GM12878 (cell line): ENCODE measurements around the gene CDKL4. TPM values are rescaled to one million over a fixed set of nuclear protein-coding genes. Genes with fewer than 3 reads are reported as not detected.

Experiments
- ATAC-seq: fragments of 200-7000 bp; cut with Tn5 transposase; 3 replicates; pipeline ENCODE4 v1.9.1; 2020; ENCODE audit warnings: mild to moderate bottlenecking, moderate library complexity
- BruUV-seq: library from RNA; stranded (reverse); fragments of 400-500 nt; replicated peaks from 2 replicates; lab custom pipeline; 2021; lab: Mats Ljungman, UMichigan
- CTCF ChIA-PET: fragments of 300-600 bp; sonication (Branson Sonifier 250); formaldehyde crosslinking; extraction: SDS; loops from one replicate; lab custom pipeline; 2021; ENCODE audit warnings: inconsistent platforms; lab: Yijun Ruan, JAX
- POLR2A ChIA-PET: fragments of 350-600 bp; formaldehyde crosslinking; extraction: SDS; loops from one replicate; lab custom pipeline; 2021; ENCODE audit warnings: inconsistent platforms; lab: Charles Lee
- RAD21 ChIA-PET: fragments of 300-600 bp; sonication (Branson Sonifier 250); formaldehyde crosslinking; loops from one replicate; lab custom pipeline; 2023; ENCODE audit warnings: antibody characterized with exemption; ENCODE audit not compliant: unreplicated experiment; lab: Charles Lee
- SMC1A ChIA-PET: fragments of 300-600 bp; sonication (Branson Sonifier 250); formaldehyde crosslinking; loops from one replicate; lab custom pipeline; 2023; ENCODE audit not compliant: unreplicated experiment, uncharacterized antibody; lab: Charles Lee
- DNase-seq: peaks from one replicate; pipeline ENCODE4 v3.0.0-alpha.2; 2011; ENCODE audit warnings: low read depth, low spot score
- FAIRE-seq: peaks from 3 replicates; lab custom pipeline; 2011; peaks lifted over from hg19 to GRCh38; lab: Jason Lieb, UNC
- H2AFZ ChIP-seq: 2 replicates; pipeline ENCODE4 v1.6.0; 2011; ENCODE audit warnings: low read depth, low read length, control low read depth; ENCODE audit not compliant: control insufficient read depth
- H3K27ac ChIP-seq: 2 replicates; pipeline ENCODE4 v1.5.1; 2011; ENCODE audit warnings: control low read depth; ENCODE audit not compliant: control insufficient read depth, insufficient read depth
- H3K27me3 ChIP-seq, 2 experiments: replicated peaks in 1 of 2; 2 replicates each; pipeline versions ENCODE4 v1.6.0 to v1.6.1; 2011; ENCODE audit warnings: low read length in 1 of 2; ENCODE audit not compliant: control insufficient read depth in 2 of 2, insufficient read depth in 2 of 2
- H3K36me3 ChIP-seq, 2 experiments: 2 replicates each; pipeline ENCODE4 v1.5.1; 2011; ENCODE audit warnings: low read length in 1 of 2; ENCODE audit not compliant: control insufficient read depth in 2 of 2, insufficient read depth in 2 of 2
- H3K4me1 ChIP-seq: 2 replicates; pipeline ENCODE4 v1.6.1; 2011; ENCODE audit warnings: mild to moderate bottlenecking, low read length, moderate library complexity, mixed read lengths; ENCODE audit not compliant: control insufficient read depth, insufficient read depth
- H3K4me2 ChIP-seq: 2 replicates; pipeline ENCODE4 v1.6.0; 2011; ENCODE audit warnings: control low read depth; ENCODE audit not compliant: control insufficient read depth, insufficient read depth
- H3K4me3 ChIP-seq: fragments of 200-600 bp; sonication (generic); 2 replicates; pipeline ENCODE4 v1.5.1; 2016
- H3K79me2 ChIP-seq: 2 replicates; pipeline ENCODE4 v1.6.0; 2011; ENCODE audit warnings: low read length; ENCODE audit not compliant: control insufficient read depth, insufficient read depth
- H3K9ac ChIP-seq: 2 replicates; pipeline ENCODE4 v1.8.0; 2011; ENCODE audit warnings: low read length, control low read depth, mixed read lengths; ENCODE audit not compliant: control insufficient read depth, insufficient read depth
- H3K9me3 ChIP-seq: replicated peaks from 3 replicates; pipeline ENCODE4 v1.5.1; 2011; ENCODE audit warnings: mild to moderate bottlenecking, low read length; ENCODE audit not compliant: control insufficient read depth, insufficient read depth
- H4K20me1 ChIP-seq: 2 replicates; pipeline ENCODE4 v1.6.0; 2011; ENCODE audit not compliant: control insufficient read depth, insufficient read depth
- ATF7 ChIP-seq: fragments of 450-650 bp; IDR thresholded peaks from 2 replicates; pipeline ENCODE4 v1.6.1; 2016; ENCODE audit warnings: low read depth, mild to moderate bottlenecking
- FOS ChIP-seq: IDR thresholded peaks from 3 replicates; pipeline ENCODE4 v1.6.1; 2011; ENCODE audit warnings: borderline replicate concordance; ENCODE audit not compliant: insufficient read length; ENCODE audit errors: extremely low read depth
- HDAC2 ChIP-seq: fragments of 200-600 bp; sonication (generic); IDR thresholded peaks from 2 replicates; pipeline ENCODE4 v1.6.1; 2017
- HSF1 ChIP-seq: fragments of 150-350 bp; IDR thresholded peaks from 2 replicates; pipeline ENCODE4 v1.6.1; 2014; ENCODE audit warnings: mild to moderate bottlenecking, low read depth, low read length
- MEF2A ChIP-seq: IDR thresholded peaks from 2 replicates; pipeline ENCODE4 v1.6.1; 2011; ENCODE audit warnings: low read depth, mild to moderate bottlenecking, low read length, moderate library complexity; ENCODE audit not compliant: insufficient read depth
- MLLT1 ChIP-seq: fragments of 450-650 bp; IDR thresholded peaks from 2 replicates; pipeline ENCODE4 v1.6.1; 2016; ENCODE audit warnings: mild to moderate bottlenecking
- PAX8 ChIP-seq: fragments of 450-650 bp; IDR thresholded peaks from 2 replicates; pipeline ENCODE4 v1.6.1; 2017; ENCODE audit warnings: mild to moderate bottlenecking, moderate library complexity
- PML ChIP-seq: IDR thresholded peaks from 2 replicates; pipeline ENCODE4 v1.6.1; 2012; ENCODE audit warnings: low read length, inconsistent platforms
- RCOR1 ChIP-seq: conservative IDR thresholded peaks from 2 replicates; pipeline ENCODE4 v1.6.1; 2012; ENCODE audit warnings: low read depth, low read length, improper control_type of control experiment
- RFX5 ChIP-seq: IDR thresholded peaks from 2 replicates; pipeline ENCODE4 v1.6.1; 2011; ENCODE audit warnings: low read depth, low read length, improper control_type of control experiment
- TAF1 ChIP-seq: IDR thresholded peaks from 2 replicates; pipeline ENCODE4 v1.6.1; 2011; ENCODE audit warnings: mild to moderate bottlenecking, low read depth, low read length, borderline replicate concordance
- TCF7 ChIP-seq: IDR thresholded peaks from 2 replicates; pipeline ENCODE4 v1.6.1; 2014; ENCODE audit warnings: antibody characterized with exemption, borderline replicate concordance
- ZBED1 ChIP-seq: IDR thresholded peaks from 2 replicates; pipeline ENCODE4 v1.6.1; 2016; ENCODE audit warnings: borderline replicate concordance
- WGBS: methylation state at CpG from one replicate; pipeline ENCODE4 v1.1.6; 2016; ENCODE audit warnings: low lambda C conversion rate; ENCODE audit not compliant: insufficient replicate concordance, insufficient coverage; ENCODE audit errors: missing lambda C conversion rate; 5-methylcytosine and 5-hydroxymethylcytosine counted together
- in situ Hi-C: fragments of 300-500 bp; cut with MboI; formaldehyde crosslinking; loops from 9 replicates; pipeline ENCODE4 v1.14.3; 2018; ENCODE audit warnings: mixed read lengths
- intact Hi-C: fragments of 100-400 bp; cut with micrococcal nuclease; formaldehyde crosslinking; loops from one replicate; pipeline ENCODE4 v1.14.2; 2022; ENCODE audit not compliant: unreplicated experiment
- polyA plus RNA-seq, 11 experiments: library from polyadenylated mRNA; depleted of rRNA in 4 of 11; unstranded in 6 of 11; stranded (reverse) in 5 of 11; fragments of >200 nt; fragmentation: Nextera tagmentation in 4 of 11; fragmentation: Illumina TruSeq in 1 of 11; extraction: Ambion mirVana in 4 of 11; extraction: Trizol in 1 of 11; gene quantifications; 1 replicate in 1 of 11; 2 replicates in 10 of 11; pipeline versions ENCODE4 v1.2.1 to v1.2.3, GENCODE V29; 2011 to 2016; ENCODE audit warnings: inconsistent platforms in 2 of 11, missing spikeins in 2 of 11, low read depth in 1 of 11
- total RNA-seq, 4 experiments: library from RNA; depleted of rRNA in 3 of 4; stranded (reverse); fragments of >200 nt in 3 of 4; fragmentation: Illumina TruSeq in 1 of 4; extraction: Trizol in 1 of 4; gene quantifications; 2 replicates each; pipeline versions ENCODE4 v1.2.1 to v1.2.3, GENCODE V29; 2013 to 2021
- TF ChIP-seq, protein P1 (sequence below): IDR thresholded peaks from 2 replicates; pipeline ENCODE4 v1.6.1; 2011; ENCODE audit warnings: low read depth, mild to moderate bottlenecking, low read length, moderate library complexity, borderline replicate concordance; ENCODE audit errors: extremely low read depth
- TF ChIP-seq, protein P2 (sequence below): IDR thresholded peaks from 2 replicates; pipeline ENCODE4 v1.6.1; 2012; ENCODE audit warnings: low read depth, low read length, improper control_type of control experiment
- TF ChIP-seq, protein P3 (sequence below): IDR thresholded peaks from 2 replicates; pipeline ENCODE4 v1.6.1; 2012; ENCODE audit warnings: low read length, inconsistent platforms

The CDKL4 gene
- total and polyA plus RNA-seq, 10 of the 15 experiments (the other 5 are each of a cell fraction or from before 2014, with no cell fraction given), result not detected

DNA sequence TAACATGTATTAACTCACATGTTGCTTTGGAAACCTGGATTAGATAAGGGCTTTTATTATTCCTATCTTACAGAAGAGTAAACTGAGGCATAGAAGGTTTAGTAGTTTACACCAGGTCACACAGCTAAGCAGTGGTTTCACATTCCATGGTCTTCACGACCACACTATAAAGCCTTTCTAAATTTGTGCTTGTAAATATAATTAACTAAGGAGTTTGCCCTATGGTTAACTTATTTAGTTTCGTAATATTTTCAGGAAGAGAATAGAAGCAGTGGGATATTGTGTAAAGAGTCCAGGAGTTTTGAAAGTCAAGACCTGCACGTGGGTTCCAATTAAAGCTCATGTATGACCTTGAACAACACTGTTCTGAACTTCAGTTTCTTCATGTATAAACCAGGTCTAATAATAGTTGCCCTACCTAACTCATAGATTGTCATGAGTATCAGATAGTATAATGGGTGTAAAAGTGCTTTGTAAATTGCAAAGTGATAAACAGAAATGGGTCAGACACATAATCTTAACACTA lies 103.4 kb downstream of the CDKL4 start:
- no peaks in the 10 kb centered on the region for H3K27me3 ChIP-seq
- H4K20me1 ChIP-seq, result no peaks in the 10 kb centered on the region
- in situ Hi-C loops (no loop called here), intact Hi-C loops (no loop called here)
- FAIRE-seq (peak; percentile 59), ATAC-seq (no peak; the same call in 2 of the 3 replicates), DNase-seq (no peak)
- no peak overlapping the region for H3K9ac ChIP-seq
- RAD21 ChIA-PET, result no interaction called here
- CTCF ChIA-PET, result no interaction called here
- no TSS peak for BruUV-seq
- WGBS, result 33% methylated on average over 3 of the region's 3 CpGs
- no peaks in the 10 kb centered on the region for H3K9me3 ChIP-seq
- H2AFZ ChIP-seq, result no peak overlapping the region
- peaks cover 5% of the 10 kb centered on the region for H3K4me1 ChIP-seq
- POLR2A ChIA-PET, result no interaction called here
- H3K79me2 ChIP-seq, result no peaks in the 10 kb centered on the region
- no peak overlapping the region for H3K4me2 ChIP-seq
- SMC1A ChIA-PET, result interaction anchor here (0.7 to 1.0 kb wide), 2 partner anchors 11 to 16 kb away, joined by 3 to 4 read pairs; no protein-coding TSS in a partner anchor
- H3K27ac ChIP-seq, result no peak overlapping the region
- H3K4me3 ChIP-seq, result no peak overlapping the region
- H3K36me3 ChIP-seq, result no peaks in the 10 kb centered on the region
- TF ChIP-seq FOS (no peak), TCF7 (no peak), MLLT1 (no peak), PAX8 (no peak), PML (no peak), HDAC2 (no peak), RCOR1 (no peak), TAF1 (no peak), RFX5 (no peak), ZBED1 (no peak), MEF2A (no peak), ATF7 (no peak), HSF1 (no peak)
- TF ChIP-seq, protein P1, sequence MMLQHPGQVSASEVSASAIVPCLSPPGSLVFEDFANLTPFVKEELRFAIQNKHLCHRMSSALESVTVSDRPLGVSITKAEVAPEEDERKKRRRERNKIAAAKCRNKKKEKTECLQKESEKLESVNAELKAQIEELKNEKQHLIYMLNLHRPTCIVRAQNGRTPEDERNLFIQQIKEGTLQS, result no peak
- TF ChIP-seq, protein P2, sequence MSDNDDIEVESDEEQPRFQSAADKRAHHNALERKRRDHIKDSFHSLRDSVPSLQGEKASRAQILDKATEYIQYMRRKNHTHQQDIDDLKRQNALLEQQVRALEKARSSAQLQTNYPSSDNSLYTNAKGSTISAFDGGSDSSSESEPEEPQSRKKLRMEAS, result no peak
- TF ChIP-seq, protein P3, sequence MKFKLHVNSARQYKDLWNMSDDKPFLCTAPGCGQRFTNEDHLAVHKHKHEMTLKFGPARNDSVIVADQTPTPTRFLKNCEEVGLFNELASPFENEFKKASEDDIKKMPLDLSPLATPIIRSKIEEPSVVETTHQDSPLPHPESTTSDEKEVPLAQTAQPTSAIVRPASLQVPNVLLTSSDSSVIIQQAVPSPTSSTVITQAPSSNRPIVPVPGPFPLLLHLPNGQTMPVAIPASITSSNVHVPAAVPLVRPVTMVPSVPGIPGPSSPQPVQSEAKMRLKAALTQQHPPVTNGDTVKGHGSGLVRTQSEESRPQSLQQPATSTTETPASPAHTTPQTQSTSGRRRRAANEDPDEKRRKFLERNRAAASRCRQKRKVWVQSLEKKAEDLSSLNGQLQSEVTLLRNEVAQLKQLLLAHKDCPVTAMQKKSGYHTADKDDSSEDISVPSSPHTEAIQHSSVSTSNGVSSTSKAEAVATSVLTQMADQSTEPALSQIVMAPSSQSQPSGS, result no peak
